HG02840 (cell line): Measurements from ENCODE around the gene RGS17.
"Not testable (repeated sequence)": the region's sequence is repeated elsewhere in the genome, so short reads cannot be mapped to it uniquely, and the experiment has no call there.

Experiments used
- ATAC-seq: cut with Tn5 transposase; IDR thresholded peaks from one replicate; pipeline ENCODE4 v1.9.1; 2021; ENCODE audit warnings: mild to moderate bottlenecking, moderate library complexity, moderate number of reproducible peaks; ENCODE audit not compliant: unreplicated experiment, low FRiP score

Gene RGS17

DNA sequence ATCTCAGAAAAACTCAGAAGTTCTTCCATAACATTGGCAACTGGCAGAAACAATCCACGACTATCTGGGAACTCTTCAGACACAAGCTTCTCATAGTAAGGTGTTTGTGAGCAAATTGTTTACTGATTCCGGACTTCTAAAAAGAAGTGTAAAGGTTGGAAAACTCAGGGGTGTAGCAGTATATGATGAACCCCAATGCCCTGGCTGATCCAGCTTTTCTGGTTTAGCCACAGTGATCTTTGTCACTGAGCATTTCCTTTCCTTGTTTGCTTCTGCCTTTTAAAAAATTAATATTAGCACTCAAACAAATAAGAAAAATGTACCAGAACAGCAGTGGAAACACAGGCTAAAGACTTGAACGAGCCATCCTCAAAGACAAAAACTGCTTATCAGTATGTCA is 4.9 kb downstream of the RGS17 start:
- no peak for ATAC-seq

DNA sequence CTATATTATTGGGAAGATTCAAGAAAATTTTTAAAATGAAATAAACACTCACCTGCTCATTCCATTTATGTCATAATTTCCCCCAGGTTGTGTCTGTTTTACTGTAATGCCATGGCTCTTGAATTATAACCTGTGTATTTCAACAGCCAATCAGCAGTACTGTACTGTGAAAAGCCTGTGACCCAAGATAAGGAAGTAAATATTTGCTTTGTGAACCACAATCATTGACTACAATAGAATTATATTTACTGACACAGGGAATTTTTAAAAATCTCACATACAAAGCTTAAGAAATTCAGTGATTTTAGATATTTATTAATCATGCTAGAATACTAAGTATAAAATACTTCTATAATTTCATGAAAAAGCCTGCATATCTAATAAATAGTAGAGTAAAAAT is 6.0 kb downstream of the RGS17 start:
- no peak for ATAC-seq

DNA sequence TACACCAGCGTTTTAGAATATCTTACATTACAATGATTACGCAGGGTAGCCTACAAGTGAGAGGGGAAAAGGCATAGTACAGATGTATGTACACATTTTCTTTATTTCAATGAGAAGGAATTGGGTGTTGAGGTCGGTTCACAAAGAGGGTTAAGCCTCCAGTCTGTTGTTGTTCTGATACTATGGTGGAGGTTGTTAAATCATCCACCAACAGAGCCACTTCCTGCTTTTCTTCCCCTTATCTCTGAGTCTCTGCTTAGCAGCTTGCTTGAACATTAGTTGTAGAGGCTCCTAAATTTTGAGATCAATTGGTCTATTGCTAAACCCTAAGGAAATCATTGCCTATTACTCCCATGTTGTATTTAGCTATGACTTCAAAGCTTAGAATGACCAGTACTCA is 7.3 kb downstream of the RGS17 start:
- ATAC-seq = no peak

DNA sequence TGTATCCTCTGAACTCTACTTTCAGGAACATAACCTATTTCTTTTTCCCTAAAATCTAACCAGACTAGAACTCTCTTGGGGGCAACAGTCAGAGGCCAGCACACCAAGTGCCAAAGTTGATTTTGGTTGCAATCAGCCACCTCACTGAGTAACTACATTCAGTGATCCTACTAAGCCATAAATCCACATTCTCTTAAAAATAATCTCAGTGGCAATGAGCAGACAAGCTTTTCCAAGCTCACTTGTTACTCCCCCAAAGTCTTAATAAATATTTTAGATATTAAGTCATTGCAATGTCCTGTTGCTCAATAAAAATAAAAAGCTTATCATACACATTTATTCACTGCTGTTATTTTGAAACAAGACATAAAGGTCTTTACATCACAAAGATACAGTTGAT is 9.8 kb downstream of the RGS17 start:
- ATAC-seq = no peak

DNA sequence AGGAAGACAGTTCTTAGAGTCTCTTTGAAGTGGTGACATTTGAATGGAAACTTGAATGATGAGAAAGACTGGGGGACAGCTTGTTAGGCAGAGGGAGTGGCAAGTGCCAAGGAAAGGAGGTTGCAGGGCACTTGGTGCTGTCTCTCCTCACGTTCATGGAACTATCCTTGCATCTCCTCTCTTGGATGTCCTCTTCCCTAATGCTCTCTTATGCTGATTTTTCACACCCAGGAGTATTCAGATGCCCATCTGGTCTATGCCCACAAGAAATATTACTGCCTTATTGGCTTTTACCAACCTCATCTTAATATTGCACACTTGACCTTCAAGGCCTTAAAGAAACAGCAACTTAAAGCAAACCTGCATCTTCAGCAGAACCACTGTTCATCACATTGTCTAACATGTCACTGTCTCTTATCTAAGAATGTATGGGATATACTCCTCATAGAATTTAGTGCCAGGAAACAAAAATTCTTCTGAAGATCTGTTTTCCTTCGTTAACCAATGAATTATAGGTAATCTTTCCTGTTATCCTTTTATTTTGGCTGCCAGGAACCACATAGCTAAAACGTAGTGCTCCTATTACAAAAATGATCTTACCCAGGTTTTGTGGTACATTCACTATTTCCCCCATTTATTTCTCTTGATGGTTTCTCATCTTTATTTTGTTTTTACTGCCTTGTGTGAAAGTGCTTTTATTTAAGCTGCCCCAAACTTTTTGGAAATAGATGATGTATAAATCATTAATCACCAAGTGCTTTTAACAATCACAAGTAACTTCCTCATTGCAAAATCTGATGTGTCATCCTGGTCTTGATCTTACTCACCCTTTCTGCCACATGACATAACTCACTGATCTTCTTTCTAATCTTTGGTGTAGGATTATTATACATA is 12.8 kb downstream of the RGS17 start:
- ATAC-seq = peak; percentile 99

DNA sequence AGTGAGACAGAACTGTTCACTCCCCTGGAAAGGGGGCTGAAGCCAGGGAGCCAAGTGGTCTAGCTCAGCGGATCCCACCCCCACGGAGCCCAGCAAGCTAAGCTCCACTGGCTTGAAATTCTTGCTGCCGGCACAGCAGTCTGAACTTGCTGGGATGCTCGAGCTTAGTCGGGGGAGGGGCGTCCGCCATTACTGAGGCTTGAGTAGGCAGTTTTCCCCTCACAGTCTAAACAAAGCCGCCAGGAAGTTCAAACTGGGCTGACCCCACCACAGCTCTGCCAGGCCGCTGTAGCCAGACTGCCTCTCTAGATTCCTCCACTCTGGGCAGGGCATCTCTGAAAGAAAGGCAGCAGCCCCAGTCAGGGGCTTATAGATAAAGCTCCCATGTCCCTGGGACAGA is 20.0 kb downstream of the RGS17 start:
- not testable (repeated sequence) for ATAC-seq

DNA sequence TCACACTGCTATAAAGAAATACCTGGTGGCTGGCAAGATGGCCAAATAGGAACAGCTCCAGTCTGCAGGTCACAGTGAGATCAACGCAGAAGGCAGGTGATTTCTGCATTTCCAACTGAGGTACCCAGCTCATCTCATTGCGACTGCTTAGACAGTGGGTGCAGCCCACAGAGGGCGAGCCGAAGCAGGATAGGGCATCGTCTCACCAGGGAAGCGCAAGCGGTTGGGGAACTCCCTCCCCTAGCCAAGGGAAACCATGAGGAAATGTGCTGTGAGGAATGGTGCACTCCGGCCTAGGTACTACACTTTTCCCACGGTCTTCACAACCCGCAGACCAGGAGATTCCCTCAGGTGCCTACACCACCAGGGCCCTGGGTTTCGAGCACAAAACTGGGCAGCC is 20.5 kb downstream of the RGS17 start:
- ATAC-seq = not testable (repeated sequence)

DNA sequence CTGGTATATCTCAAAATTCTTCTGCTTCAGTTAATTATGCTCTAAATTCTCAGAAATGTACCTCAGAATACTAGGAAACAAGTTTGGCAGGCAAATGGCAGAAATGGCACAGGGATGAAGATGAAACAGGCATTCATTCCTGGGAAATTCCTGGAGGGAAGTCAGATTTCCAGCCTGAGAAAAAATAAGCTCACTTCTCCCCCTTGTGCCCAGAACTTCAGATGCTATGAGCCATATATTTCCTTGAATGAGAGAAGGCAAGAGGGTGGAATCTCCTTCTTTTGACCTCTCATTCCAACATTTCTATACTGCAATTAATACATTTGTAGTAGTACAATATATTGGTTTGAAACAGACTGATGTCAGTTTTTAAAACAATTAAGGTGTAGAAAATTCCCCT is 22.8 kb downstream of the RGS17 start:
- ATAC-seq = no peak

DNA sequence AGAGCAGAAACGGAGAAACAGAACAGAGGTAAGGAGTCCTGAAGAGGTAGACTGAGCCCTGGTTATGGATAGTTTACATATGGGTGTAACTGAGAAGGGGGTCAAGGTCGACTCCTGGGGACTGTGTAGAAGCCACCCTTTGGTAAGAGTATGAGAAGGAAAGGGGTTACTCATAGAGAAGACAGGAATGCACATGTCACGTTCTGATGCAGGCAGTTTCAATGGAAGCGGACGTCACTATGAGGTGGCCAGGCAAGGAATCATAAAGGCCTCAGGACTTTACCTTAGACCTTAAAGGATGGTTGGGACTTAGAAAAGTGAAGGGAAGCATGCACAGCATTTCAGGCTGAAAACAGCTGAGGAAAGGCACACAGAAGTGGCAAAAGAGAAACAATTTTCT is 25.1 kb downstream of the RGS17 start:
- no peak for ATAC-seq

DNA sequence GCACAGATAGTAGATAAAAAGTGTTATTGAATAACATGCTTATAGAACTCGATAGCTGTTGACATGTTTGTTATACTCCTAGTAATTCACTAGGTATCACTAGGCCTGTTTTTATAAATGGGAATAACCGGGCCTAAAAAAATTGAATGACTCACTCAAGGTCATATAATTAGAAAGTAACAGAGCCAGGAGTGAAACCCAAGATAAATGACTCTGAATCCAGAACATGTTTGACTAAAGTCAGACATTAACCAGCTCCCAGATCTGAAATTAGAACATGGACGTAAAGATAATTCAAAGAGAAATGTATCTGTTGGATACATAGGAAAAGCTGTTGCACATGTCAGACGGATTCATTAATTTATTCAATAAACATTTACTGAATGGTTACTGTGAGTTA is 26.9 kb downstream of the RGS17 start:
- ATAC-seq = no peak

DNA sequence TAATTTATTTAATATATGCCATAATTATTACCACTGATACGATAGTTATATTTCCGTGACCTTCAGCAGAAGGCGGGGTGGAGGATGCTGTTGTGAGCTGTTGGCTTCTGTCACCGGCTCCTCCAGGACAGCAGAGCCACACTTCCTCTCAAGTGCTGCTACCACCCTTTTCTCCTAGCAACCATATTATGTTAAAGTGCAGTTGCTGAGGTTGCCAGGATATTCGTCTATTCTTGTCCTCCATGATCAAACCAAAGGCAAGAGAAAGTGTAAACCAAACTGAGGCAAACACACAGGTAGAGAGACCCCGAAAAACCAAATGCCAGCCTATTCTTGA is 27.8 kb downstream of the RGS17 start:
- no peak for ATAC-seq

DNA sequence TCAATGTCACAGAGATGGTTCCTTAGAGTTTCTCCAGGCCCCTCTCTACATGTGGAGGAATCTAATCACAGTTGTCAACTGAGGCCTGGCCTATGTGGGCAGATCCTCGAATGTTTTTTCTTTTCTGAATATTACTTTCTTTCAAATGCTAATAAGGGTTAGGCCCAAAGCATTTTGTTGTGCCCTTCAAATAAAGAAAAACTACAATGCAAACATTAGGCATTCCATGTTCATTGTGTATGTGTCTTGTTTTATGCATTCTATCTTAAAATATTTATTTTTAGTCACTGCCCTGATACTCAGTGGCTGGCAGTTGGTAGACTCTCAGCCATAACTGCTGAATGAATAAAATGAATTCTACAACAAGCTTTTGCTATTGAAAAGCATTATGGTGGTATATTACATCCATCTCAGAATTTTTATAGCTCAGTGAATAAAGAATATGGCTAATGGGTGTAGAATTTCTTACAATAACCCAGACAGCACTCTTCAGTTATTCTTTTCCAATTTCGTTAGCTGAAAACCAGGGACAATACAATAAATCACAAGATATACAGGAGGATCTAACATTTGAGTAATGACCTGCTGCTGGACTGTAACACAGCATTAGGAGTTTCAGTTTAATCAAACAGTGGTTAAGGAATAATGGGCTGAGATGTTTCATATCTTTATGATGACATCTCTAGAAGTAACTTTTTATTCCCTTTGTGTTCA is 28.3 kb downstream of the RGS17 start:
- ATAC-seq = no peak

DNA sequence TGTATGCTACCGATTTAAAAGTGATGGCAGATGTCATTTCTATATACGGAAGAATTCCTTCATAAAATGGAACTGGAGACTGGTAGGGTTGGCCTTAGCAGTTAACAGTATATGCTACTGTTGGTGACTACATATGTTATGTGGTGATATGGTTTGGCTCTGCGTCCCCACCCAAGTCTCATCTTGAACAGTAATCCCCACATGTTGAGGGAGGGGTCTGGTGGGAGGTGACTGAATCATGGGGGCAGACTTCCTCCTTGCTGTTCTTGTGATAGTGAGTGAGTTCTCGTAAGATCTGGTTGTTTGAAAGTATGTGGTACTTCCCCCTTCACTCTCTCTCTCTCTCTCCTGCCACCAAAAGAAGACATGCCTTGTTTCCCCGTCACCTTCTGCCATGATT is 29.6 kb downstream of the RGS17 start:
- no peak for ATAC-seq

DNA sequence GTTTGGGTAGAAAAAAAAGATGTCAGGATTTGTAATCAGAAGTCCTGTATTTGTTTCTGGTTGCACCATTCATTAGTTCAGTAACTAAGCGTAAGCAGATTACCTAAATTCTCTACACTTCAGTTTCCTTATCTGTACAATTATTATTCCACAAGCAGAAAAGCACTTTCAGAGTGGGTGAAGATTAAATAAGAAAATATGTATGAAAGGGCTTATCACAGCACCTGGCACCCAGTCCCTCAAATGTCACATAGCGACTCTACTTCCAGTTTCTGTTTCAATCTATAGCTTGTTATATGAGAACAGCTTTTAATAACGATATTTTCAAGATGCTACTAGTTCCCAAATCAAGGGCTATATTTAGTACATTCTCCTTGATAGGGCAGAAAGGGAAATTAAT is 31.4 kb downstream of the RGS17 start:
- peak; percentile 57 for ATAC-seq

DNA sequence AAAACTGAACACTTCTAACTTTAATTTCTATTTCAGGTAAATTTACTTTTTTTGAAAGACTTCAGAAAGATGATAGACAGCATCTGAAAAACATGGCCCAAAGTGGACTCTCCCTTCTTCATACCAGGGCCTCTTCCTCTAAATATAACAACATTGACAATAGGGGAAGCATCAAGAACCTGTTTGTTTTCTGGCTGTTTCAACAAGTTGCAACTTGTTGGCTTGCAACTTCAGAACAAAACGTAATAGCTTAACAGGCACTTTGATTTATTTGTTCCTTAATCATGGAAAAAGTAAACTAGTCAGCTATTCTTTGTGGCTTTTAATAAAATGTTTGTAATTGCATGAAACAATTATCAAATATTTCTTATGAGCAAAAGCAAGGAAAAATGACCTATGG is 34.3 kb downstream of the RGS17 start:
- ATAC-seq = no peak

DNA sequence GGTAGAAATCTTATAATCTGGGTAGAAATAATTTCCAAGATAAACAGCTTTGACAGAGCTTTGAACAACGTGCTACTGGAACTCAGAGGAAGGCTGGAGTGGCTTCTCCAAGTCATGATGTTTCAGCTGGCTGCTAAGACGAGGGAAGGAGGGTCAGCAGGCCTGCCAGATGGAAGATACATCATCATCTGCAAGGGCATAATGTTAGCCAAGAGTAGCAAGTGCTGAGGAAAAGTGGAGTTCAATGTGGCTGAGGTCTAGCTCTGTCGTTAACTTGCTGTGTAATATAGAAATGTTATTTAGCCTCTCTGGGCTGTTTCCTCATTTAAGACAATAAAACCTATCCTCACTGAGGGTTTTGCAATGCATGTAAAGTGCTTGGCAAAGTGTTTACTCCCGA is 35.1 kb downstream of the RGS17 start:
- no peak for ATAC-seq

DNA sequence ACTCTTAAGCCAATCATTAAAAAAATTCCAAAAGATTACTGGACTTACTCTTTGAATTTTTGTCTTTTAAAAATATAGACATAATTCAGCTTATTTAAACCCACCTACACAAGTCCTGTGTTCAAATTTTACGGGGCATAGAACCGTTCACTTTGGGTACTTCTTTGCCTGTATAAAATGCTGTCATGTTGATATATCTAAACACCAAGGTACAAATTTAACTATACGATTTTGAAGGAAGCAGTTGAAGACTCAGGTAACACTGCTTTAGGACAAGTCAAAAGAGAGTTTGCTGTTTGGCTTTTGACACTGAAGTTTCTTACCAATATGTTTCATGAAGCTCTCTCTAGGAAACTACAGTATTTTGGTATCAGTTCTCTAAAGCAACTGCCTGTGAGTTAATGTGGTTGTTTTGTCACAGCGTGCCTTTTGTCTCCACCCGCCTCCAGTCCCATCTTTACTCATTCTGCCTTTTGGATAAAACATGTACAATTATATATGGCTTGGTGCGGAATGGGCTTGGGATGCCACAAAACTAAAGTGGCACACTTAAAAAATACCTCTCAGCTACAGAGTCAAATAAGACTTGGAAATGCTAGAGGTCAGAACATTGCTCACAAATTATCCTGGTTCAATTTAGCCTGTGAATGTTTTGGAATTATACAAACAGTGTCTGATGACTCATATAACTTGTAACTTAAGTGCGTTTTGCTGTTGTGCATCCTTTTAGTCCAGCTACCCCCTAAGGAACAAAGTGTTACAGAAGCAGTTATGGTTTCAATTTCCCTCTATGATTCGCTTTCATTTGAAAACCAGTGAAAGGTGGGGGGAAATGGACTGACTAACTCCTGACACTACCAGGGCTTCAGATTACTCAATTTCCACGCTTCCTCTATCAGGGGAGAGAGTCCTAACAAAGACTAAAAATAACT is 38.7 kb downstream of the RGS17 start:
- ATAC-seq = peak; percentile 68

DNA sequence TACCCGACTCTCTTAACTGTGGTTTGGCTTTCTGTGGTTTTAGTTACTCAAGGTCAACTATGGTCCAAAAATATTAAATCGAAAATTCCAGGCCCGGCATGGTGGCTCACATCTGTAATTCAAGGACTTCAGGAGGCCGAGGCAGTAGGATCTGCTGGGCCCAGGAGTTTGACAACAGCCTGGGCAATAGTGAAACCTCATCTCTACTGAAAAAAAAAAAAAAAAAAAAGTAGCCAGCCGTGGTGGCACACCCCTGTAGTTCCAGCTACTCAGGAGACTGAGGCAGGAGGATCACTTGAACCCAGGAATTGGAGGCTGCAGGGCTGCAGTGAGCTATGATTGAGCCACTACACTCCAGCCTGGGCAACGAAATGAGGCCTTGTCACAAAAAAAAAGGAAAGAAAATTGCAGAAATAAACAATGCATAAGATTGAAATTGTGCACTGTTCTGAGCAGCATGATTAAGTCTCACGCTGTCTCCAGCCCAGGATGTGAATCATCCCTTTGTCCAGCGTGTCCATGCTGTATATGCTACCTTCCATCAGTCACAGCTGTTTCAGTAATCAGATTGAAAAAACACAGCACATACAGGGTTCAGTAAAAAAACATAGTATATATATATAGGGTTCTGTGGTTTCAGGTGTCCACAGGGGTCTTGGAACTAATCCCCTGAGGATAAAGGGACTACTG is 40.7 kb downstream of the RGS17 start:
- no peak for ATAC-seq

DNA sequence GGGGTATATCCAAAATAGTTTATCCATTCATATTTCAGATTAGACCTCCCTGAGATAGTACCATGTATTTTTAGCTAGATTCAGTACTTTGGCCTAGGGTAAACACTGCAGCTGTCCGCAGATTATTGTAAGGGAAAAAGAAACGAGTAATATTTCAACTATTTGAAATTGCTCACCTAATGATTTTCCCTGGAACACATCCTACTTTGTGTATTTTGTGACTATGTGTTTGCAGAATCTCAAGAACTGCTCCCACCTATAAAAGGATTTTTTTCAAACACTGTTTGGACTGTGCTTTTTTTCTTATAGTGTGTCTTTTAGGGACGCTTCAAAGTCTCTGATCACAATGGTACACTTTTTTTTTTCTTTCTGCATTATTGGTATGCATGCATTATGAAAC is 42.3 kb downstream of the RGS17 start:
- ATAC-seq = no peak

DNA sequence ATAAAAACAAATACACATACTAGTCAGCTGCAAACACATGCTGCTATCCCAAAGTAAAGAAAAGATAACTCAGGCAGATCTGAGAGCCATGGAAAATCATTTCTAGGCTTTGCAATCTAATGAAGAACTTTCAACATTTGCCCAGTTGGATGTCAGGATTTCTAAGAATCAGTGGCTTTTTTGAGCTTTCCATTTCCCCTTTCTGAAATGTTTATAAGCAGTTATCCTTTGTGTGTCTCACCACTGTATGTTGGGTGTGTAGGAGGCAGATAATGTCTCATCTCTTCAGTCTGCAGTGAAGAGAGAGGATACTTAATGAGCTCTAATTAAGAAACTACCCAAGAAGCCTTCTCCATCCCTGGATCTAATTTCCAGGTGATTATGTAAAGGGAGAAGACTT is 43.6 kb downstream of the RGS17 start:
- ATAC-seq = no peak
